ENCODE results near the gene SH3PXD2B. TPM values are rescaled to one million over a fixed set of nuclear protein-coding genes. Genes with fewer than 3 reads are reported as not detected.

SH3PXD2B gene
- total RNA-seq, 1 donor from 2014 or later, result 12.9 TPM

GRCh38 chr5:172436879-172437369, 17.4 kb downstream of the SH3PXD2B start:
- DNase-seq (ENCODE audit: low read depth), result no peak

GRCh38 chr5:172436078-172436878, 18.0 kb downstream of the SH3PXD2B start:
- DNase-seq (ENCODE audit: low read depth), result no peak

DNA sequence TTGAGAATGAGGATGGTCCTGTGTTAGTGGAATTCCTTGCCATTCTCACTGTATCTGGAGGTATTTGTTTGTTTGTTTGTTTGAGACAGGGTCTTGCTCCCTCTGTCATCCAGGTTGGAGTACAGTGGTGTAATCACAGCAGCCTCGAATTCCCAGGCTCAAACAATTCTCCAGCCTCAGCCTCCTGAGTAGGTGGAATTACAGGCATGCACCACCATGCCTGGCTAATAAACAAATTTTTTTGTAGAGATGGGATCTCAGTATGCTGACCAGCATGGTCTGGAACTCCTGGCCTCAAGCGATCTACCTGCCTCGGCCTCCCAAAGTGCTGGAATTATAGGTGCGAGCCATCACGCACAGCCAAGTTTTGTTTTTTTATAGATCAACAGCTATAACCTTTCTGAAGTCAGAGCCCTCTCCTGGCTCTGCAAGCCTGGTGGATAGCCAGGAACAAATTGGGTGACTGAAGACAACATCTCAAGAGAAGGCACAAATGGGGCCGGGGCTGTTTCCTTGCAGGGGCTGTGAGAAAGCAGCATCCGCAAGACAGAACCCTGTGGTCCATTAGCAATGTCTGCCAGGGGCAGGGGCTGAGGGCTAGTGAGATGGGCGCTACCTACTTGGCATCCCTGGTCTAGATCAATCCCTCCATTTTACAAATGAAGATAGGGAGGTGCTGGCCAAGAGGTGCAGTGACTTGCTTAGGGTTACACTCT, 18.8 kb downstream of the SH3PXD2B start:
- DNase-seq (ENCODE audit: low read depth), result no peak

DNA sequence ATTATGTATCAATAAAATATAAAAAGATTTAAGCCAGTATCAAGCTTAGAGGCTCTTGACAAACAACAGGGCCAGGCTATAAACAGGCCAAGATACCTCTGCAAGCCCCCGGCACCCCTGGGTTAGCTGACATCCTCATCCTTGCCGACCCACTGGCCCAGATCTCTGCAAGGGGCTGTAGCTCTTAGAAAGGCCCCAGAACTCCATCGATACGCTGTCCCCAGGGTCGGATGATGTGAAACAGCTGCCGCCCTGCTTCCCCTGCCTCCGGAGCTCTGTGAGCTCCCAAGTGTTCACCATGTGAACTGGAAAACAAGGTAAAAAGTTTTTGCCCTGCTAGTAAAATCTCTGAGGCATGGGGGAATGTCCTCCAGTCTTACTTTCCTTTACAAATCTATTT, 20.1 kb downstream of the SH3PXD2B start:
- no peak for DNase-seq (ENCODE audit: low read depth)

DNA sequence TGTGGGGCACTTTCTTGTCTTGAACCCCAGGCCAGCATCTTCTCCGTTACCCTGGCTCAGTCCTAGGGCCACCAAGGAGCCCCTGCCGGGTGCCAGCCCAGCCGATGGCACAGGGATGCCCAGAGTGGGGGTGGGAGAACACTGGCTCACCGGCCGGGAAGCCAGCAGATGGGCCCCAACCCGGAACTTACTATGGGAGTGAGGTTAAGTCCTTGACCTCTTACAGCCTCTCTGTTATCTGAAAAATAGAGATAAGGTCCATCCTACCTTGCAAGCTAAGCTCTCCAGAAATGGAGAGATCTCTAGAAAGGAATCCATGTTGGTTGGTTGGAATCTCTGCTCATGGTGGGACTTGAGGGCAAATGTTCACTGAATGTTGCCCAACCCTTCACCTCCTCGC, 20.8 kb downstream of the SH3PXD2B start:
- DNase-seq (ENCODE audit: low read depth), result no peak

GRCh38 chr5:172433071-172433470, 21.3 kb downstream of the SH3PXD2B start:
- no peak for DNase-seq (ENCODE audit: low read depth)

- no peak for DNase-seq (ENCODE audit: low read depth)
These were observed 24.0 kb downstream of the SH3PXD2B start for GRCh38 chr5:172430354-172430753.

DNA sequence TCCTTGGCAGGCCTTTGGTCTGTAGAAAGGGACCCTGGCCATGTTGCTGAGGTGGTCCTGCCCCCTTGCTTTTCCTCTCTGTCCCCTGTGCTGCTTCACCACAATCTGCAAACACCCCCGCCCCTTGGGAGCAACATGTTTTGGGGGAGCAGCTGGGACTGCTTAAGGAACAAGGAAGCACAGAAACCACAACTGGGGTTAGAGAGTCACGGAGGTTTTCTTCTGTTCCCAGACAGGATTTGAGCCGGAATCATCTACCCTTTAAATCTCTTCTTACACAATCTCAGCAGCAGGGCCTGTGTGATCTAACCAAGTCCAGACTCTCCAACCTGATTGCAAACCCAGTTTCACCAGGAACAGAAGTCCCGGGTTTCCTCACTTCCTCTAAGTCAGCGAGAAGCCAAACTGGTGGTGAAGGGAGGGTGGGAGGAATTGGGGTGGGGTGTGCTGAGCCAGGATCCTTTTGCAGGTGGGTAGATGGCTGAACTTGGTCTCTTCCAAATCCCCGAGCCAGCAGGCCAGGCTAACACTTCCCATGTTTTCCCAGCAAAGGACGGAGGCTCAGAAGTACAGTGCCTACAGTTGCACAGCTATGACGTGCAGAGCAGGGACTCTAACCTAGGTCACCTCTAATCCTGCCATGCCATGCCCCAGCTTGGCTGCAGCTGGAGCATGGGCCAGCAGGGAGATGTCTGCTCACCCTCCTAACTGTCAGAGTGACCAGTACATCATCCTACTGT, 25.0 kb downstream of the SH3PXD2B start:
- DNase-seq (ENCODE audit: low read depth), result peak; percentile 48

- no peak for DNase-seq (ENCODE audit: low read depth)
These were observed 25.8 kb downstream of the SH3PXD2B start for GRCh38 chr5:172428224-172429166.

DNA sequence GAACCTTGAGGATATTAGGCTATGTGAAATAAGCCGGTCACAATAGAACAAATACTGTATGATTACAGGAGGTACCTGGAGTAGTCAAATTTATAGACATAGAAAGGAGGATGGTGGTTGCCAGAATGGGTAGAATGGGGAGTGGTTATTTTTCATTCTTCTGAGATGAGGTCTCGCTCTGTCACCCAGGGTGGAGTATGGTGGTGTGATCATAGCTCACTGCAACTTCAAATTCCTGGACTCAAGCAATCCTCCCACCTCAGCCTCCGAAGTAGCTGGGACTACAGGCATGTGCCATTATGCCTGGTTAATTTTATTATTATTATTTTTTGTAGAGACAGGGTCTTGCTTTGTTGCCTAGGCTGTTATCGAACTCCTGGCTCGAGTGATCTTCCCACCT, 27.1 kb downstream of the SH3PXD2B start:
- no peak for DNase-seq (ENCODE audit: low read depth)

- no peak for DNase-seq (ENCODE audit: low read depth)
These were observed 28.2 kb downstream of the SH3PXD2B start for GRCh38 chr5:172426086-172426485.

- no peak for DNase-seq (ENCODE audit: low read depth)
These were observed 28.9 kb downstream of the SH3PXD2B start for GRCh38 chr5:172425402-172425801.

GRCh38 chr5:172424808-172425207, 29.5 kb downstream of the SH3PXD2B start:
- no peak for DNase-seq (ENCODE audit: low read depth)

DNA sequence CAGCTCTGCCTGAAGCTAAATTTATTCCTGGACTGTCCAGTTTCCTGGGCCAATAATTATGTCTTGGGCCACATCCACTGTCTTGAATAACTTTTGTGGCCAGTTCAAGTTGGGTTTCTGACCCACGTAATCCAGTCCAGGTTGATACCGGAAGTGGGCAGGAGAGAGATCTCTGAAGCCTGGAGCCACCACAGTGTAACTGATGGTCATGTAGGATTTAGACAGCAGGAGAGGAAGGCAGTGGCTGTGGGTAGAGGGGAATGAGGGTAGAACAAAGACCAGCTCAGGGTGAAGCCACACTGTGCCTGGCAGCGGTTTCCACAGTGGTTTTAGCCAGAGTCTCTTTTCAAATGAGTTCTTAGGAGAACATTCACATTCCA, 30.2 kb downstream of the SH3PXD2B start:
- no peak for DNase-seq (ENCODE audit: low read depth)

DNA sequence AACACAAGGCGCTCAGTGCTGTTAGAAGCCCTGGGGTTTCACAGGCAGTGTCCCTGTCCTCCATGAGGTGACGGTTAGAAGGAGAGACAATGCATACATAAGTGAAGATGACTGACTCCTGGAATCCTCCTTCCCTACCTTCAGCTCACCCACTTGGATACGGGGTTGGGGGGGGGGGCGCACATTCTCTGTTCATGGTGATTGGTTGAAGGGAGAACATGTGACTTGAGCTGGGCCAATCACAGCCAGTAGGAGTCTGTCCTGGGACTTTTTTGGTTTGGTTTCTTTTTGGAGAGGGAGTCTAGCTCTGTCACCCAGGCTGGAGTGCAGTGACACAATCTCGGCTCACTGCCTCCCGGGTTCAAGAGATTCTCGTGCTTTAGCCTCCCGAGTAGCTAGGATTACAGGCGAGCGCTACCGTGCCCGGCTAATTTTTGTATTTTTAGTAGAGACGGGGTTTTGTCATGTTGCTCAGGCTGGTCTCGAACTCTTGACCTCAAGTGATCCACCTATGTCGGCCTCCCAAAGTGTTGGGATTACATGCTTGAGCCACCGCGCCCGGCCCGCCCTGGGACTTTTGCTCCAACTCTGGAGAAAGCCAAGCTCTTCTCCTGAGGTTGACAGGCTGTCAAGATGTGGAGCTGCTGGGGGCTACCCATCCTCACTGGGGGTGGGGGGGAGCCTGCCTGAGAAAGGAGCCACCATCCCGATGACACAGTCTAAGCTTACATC, 30.8 kb downstream of the SH3PXD2B start:
- DNase-seq (ENCODE audit: low read depth), result no peak

GRCh38 chr5:172422255-172422654, 32.1 kb downstream of the SH3PXD2B start:
- no peak for DNase-seq (ENCODE audit: low read depth)

DNA sequence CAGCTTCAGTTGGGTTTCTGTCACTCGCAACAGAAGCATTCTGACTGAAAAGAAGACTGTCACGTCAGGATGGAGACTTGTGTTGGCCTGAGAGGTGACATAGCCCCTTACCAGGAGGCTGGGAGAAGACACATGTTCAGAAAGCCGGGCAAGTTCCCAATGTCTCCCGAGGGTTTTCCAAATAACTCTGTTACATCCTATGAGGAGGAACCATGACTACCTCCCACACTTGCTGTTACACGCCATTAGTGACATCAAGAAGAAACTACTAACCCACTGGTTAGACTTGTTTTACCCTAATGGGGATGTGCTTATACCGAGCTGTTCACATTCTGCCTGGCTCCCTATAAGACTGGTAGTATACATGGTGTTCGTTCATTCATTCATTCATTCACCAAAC, 33.3 kb downstream of the SH3PXD2B start:
- no peak for DNase-seq (ENCODE audit: low read depth)

DNA sequence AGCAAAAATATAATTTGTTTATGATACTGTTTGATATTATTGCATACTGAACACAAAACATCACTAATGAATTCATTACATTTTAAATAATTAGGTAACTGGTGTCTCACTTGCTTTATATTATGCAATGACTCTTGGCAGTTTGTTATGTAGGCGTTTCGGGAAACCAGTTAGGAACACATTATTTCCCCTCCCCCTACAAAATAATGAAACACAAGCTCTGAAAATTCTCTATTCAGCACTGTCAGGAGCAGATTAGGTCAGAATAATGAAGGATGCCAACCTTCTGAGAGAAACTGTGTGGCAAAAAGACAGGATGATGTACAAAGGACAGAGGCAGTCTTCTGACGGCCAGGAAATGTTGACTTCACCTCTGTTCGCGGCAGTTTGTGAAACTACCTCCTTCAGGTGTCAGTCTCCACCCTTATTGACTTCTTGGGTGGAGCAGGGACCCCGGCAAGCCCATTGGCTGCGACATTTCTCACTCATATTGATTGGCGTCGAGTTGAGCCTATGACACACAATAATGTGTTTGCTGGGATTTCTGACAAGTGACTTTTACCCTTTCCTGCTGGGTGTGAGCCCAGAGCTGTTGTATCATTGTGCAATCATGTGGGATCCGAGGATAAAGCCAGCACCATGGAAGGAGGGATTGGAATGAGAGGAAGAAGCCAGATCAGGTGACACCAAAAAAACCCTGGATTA, 33.9 kb downstream of the SH3PXD2B start:
- DNase-seq (ENCODE audit: low read depth), result peak; percentile 91

GRCh38 chr5:172418862-172419814, 35.2 kb downstream of the SH3PXD2B start:
- DNase-seq (ENCODE audit: low read depth), result no peak

Measured in renal cortical epithelial cell (primary cell).